RWPE2 (cell line): ENCODE results near the gene SLC6A2.
A peak's percentile ranks its signal among the peaks of the same experiment; 100 is the strongest.

Experiments used
- ATAC-seq: fragments of 200-7000 bp; cut with Tn5 transposase; 3 replicates; pipeline ENCODE4 v1.9.1; 2021; ENCODE audit warnings: low read depth
- DNase-seq: peaks from one replicate; pipeline ENCODE4 v3.0.0-alpha.2; 2020; ENCODE audit warnings: low spot score
- H3K27ac ChIP-seq: fragments of 450-650 bp; 2 replicates; pipeline ENCODE4 v1.5.1; 2017; ENCODE audit warnings: mild to moderate bottlenecking; ENCODE audit not compliant: poor library complexity, severe bottlenecking
- H3K27me3 ChIP-seq: fragments of 250-450 bp; sonication (Bioruptor Pico); 2 replicates; pipeline ENCODE4 v1.5.1; 2021; ENCODE audit warnings: mild to moderate bottlenecking, moderate library complexity; ENCODE audit not compliant: insufficient read depth, poor library complexity, severe bottlenecking
- H3K36me3 ChIP-seq: fragments of 250-450 bp; sonication (Bioruptor Pico); 2 replicates; pipeline ENCODE4 v1.5.1; 2020; ENCODE audit warnings: low read depth, mild to moderate bottlenecking, moderate library complexity
- H3K4me1 ChIP-seq: fragments of 250-450 bp; sonication (Bioruptor Pico); 2 replicates; pipeline ENCODE4 v1.5.1; 2021; ENCODE audit warnings: mild to moderate bottlenecking, moderate library complexity; ENCODE audit not compliant: insufficient read depth, poor library complexity, severe bottlenecking
- H3K4me3 ChIP-seq: fragments of 250-450 bp; sonication (Bioruptor Pico); 2 replicates; pipeline ENCODE4 v1.5.1; 2021; ENCODE audit warnings: mild to moderate bottlenecking, moderate library complexity; ENCODE audit not compliant: severe bottlenecking
- H3K9me3 ChIP-seq: fragments of 250-450 bp; sonication (Bioruptor Pico); 2 replicates; pipeline ENCODE4 v1.5.1; 2021; ENCODE audit warnings: mild to moderate bottlenecking, moderate library complexity; ENCODE audit not compliant: severe bottlenecking
- TF ChIP-seq, protein P1 (sequence below): fragments of 450-650 bp; IDR thresholded peaks from one replicate; pipeline ENCODE4 v1.5.1; 2017; ENCODE audit warnings: mild to moderate bottlenecking, moderate library complexity; ENCODE audit not compliant: poor library complexity, severe bottlenecking

Gene SLC6A2

DNA sequence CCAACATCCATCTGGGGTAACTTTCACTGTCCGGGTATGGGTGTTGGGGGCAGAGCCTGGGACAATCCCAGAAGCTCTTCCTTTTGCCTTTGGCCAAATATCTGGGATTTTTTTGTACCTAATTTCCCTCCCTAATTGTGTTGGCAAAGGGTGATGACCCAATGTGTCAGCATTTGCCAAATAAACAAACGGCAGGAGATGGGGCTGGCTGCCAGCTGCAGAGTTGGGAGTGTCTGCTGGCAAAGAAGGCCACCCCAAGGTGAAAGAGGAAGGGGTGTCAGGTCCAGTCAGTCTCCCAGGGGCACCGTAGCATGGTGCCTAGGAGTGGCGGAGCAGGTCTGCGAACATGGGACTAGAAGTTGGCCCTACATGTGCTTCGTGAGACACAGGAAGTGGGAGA is 73.0 kb downstream of the SLC6A2 start:
- no peaks in the 10 kb centered on the region for H3K9me3 ChIP-seq
- TF ChIP-seq, protein P1, sequence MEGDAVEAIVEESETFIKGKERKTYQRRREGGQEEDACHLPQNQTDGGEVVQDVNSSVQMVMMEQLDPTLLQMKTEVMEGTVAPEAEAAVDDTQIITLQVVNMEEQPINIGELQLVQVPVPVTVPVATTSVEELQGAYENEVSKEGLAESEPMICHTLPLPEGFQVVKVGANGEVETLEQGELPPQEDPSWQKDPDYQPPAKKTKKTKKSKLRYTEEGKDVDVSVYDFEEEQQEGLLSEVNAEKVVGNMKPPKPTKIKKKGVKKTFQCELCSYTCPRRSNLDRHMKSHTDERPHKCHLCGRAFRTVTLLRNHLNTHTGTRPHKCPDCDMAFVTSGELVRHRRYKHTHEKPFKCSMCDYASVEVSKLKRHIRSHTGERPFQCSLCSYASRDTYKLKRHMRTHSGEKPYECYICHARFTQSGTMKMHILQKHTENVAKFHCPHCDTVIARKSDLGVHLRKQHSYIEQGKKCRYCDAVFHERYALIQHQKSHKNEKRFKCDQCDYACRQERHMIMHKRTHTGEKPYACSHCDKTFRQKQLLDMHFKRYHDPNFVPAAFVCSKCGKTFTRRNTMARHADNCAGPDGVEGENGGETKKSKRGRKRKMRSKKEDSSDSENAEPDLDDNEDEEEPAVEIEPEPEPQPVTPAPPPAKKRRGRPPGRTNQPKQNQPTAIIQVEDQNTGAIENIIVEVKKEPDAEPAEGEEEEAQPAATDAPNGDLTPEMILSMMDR, result no peak
- H3K27me3 ChIP-seq, result no peaks in the 10 kb centered on the region
- ATAC-seq (0 out of 3 replicates have a peak, but pooled peaks have one; percentile 10), DNase-seq (no peak)
- no peak overlapping the region for H3K4me3 ChIP-seq
- H3K4me1 ChIP-seq, result no peaks in the 10 kb centered on the region
- no peak overlapping the region for H3K27ac ChIP-seq
- H3K36me3 ChIP-seq, result no peaks in the 10 kb centered on the region

DNA sequence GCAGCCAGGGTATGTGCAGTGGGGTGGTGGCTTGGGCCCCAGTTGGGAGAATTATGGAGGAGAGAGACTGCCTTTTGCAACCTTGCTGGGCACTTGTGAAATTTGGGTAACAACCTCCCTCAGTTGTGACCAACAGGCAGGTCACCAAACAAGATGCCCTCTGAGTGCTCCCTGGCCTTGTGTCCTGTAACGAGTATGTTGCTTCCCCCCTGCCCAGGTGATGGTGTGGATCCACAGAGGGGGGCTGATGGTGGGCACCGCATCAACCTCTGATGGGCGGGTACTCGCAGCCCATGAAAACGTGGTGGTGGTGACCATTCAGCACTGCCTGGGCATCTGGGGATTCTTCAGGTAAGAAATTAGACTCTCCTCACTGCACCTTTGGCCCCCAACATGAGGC is 74.3 kb downstream of the SLC6A2 start:
- no peaks in the 10 kb centered on the region for H3K4me1 ChIP-seq
- H3K4me3 ChIP-seq, result no peak overlapping the region
- TF ChIP-seq, protein P1, result no peak
- DNase-seq (no peak), ATAC-seq (no peak)
- H3K27me3 ChIP-seq, result no peaks in the 10 kb centered on the region
- no peaks in the 10 kb centered on the region for H3K9me3 ChIP-seq
- no peaks in the 10 kb centered on the region for H3K36me3 ChIP-seq
- no peak overlapping the region for H3K27ac ChIP-seq

DNA sequence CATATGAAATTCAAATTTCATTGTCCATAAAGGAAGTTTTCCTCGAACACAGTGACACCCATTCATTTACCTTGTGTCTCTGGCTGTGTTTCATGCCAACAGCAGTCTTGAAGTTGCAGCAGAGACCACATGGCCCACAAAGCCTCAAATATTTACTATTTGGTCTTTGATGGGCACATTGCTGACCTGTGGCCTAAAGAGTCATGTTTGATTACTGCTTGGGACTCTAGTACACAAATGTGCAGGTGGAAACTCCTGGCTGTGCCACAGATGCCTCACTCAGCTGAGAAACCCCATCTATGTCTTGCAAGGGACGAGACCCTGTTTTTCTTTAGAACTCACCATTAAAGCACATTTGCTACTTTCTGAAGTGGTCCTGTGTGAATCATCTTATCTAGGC is 76.7 kb downstream of the SLC6A2 start:
- Histone ChIP-seq H3K9me3 (no peaks in the 10 kb centered on the region), H3K27me3 (no peaks in the 10 kb centered on the region), H3K27ac (no peak overlapping the region), H3K4me1 (no peaks in the 10 kb centered on the region), H3K36me3 (no peaks in the 10 kb centered on the region), H3K4me3 (no peak overlapping the region)
- no peak for ATAC-seq
- DNase-seq, result no peak
- TF ChIP-seq, protein P1, result no peak

DNA sequence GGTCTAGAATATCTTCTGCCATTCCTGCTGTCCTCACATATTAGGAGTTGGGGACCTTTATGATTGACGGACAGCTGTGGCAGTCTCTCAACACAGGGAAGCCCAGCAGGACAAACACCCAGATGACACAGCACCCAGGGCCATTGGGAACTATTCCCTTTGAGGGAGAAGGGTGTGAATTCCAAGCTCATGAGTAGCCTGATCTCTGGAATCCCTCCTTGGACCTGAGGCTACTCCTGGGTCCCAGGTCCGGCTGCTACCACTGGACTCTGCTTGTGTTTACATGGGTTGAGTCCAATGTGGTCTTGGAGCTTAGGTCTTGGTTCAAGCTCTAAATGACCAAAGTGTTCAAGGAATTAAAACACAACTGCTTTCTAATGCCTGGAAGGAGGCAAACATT is 78.9 kb downstream of the SLC6A2 start:
- H3K4me1 ChIP-seq, result no peaks in the 10 kb centered on the region
- no peak overlapping the region for H3K27ac ChIP-seq
- DNase-seq (no peak), ATAC-seq (no peak)
- H3K36me3 ChIP-seq, result no peaks in the 10 kb centered on the region
- H3K9me3 ChIP-seq, result no peaks in the 10 kb centered on the region
- no peaks in the 10 kb centered on the region for H3K27me3 ChIP-seq
- no peak overlapping the region for H3K4me3 ChIP-seq
- TF ChIP-seq, protein P1, result no peak

DNA sequence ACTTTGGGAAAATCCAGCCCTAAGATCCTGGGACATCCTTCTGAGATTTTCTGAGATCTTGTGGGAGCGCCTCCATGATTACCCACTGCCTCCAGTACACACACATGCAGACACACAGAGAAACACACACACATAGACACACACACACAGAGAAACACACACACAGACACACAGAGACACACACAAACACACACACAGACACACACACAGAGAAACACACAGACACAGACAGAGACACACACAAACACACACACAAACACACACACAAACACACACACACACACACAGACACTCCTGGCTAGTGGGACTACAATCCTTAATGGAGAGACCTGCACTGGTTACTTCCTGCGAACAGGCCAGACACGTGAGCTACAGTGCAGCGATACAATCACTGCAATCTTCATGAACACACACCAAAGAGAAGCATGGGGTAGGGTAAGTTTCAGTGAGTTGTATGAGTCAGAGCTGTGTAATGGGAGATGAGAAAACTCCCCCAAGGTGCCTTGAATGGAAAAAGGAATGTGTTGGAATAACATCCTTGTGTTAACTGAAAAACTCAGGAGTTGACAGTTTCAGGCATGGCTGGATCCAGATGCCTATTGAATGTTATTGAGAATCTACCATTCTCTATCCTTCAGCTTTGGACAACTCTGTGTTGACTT is 79.5 kb downstream of the SLC6A2 start:
- Histone ChIP-seq H3K9me3 (no peaks in the 10 kb centered on the region), H3K4me1 (no peaks in the 10 kb centered on the region), H3K27me3 (no peaks in the 10 kb centered on the region), H3K4me3 (no peak overlapping the region), H3K27ac (no peak overlapping the region), H3K36me3 (no peaks in the 10 kb centered on the region)
- ATAC-seq (peak; percentile 41; the same call in 1 of the 3 replicates), DNase-seq (no peak)
- TF ChIP-seq, protein P1, result no peak
